Progenitor cell of endocrine pancreas (in vitro differentiated cells): ENCODE measurements around the gene ADGRA3. TPM values are rescaled to one million over a fixed set of nuclear protein-coding genes. Genes with fewer than 3 reads are reported as not detected.

ENCODE experiments used
- DNase-seq: peaks from one replicate; pipeline ENCODE4 v3.0.0; 2021; ENCODE audit warnings: low spot score; ENCODE audit not compliant: unreplicated experiment
- H3K27ac Mint-ChIP-seq: 2 replicates; pipeline ENCODE4 v1.8.0; 2021; ENCODE audit warnings: mild to moderate bottlenecking, moderate library complexity, mixed read lengths
- H3K27me3 Mint-ChIP-seq: 2 replicates; pipeline ENCODE4 v1.8.0; 2021; ENCODE audit warnings: mixed read lengths
- H3K36me3 Mint-ChIP-seq: 2 replicates; pipeline ENCODE4 v1.8.0; 2022; ENCODE audit warnings: mixed read lengths; ENCODE audit not compliant: insufficient read depth
- H3K4me1 Mint-ChIP-seq: 2 replicates; pipeline ENCODE4 v1.8.0; 2021; ENCODE audit warnings: low read depth, mixed read lengths
- H3K4me3 Mint-ChIP-seq: 2 replicates; pipeline ENCODE4 v1.8.0; 2021; ENCODE audit warnings: low read depth, mild to moderate bottlenecking, moderate library complexity, mixed read lengths
- H3K9me3 Mint-ChIP-seq: 2 replicates; pipeline ENCODE4 v1.8.0; 2021; ENCODE audit warnings: low read depth, mixed read lengths
- total RNA-seq: library from RNA; stranded (reverse); gene quantifications from 2 replicates; pipeline ENCODE4 v1.2.1, GENCODE V29; 2021
- TF ChIP-seq, protein P1 (sequence below): fragments of 200-600 bp; sonication (generic); IDR thresholded peaks from one replicate; pipeline ENCODE4 v1.5.0; 2021; ENCODE audit warnings: antibody characterized with exemption, mild to moderate bottlenecking; ENCODE audit not compliant: unreplicated experiment

ADGRA3 gene
- total RNA-seq, 1 donor from 2014 or later: 127 TPM

GRCh38 chr4:22496165-22496813 lies 19.6 kb downstream of the ADGRA3 start:
- Mint-ChIP-seq H3K4me1 (peaks cover 32% of the 10 kb centered on the region), H3K9me3 (peaks cover 11% of the 10 kb centered on the region), H3K4me3 (no peak overlapping the region), H3K27ac (no peak overlapping the region), H3K27me3 (no peaks in the 10 kb centered on the region), H3K36me3 (peaks cover 12% of the 10 kb centered on the region)
- no peak for DNase-seq
- TF ChIP-seq, protein P1, sequence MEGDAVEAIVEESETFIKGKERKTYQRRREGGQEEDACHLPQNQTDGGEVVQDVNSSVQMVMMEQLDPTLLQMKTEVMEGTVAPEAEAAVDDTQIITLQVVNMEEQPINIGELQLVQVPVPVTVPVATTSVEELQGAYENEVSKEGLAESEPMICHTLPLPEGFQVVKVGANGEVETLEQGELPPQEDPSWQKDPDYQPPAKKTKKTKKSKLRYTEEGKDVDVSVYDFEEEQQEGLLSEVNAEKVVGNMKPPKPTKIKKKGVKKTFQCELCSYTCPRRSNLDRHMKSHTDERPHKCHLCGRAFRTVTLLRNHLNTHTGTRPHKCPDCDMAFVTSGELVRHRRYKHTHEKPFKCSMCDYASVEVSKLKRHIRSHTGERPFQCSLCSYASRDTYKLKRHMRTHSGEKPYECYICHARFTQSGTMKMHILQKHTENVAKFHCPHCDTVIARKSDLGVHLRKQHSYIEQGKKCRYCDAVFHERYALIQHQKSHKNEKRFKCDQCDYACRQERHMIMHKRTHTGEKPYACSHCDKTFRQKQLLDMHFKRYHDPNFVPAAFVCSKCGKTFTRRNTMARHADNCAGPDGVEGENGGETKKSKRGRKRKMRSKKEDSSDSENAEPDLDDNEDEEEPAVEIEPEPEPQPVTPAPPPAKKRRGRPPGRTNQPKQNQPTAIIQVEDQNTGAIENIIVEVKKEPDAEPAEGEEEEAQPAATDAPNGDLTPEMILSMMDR: no peak

DNA sequence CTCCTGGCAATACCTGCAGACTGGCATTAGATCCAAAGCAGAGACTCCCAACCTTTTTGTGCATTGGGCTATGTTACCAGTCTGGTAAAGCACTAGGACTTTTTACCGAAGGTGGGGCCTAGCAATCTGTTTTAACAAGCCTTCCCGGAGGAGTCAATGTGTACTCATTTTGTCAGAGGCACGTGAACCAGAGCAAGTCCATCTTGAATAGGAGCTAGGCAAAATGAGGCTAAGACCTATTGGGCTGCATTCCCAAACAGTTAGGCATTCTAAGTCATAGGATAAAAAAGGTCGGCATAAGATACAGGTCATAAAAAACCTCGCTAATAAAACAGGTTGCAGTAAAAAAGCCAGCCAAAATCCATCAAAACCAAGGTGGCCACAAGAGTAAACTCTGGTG lies 22.3 kb downstream of the ADGRA3 start:
- Mint-ChIP-seq H3K4me1 (peaks cover 46% of the 10 kb centered on the region), H3K4me3 (no peak overlapping the region), H3K27me3 (no peaks in the 10 kb centered on the region), H3K9me3 (peaks cover 16% of the 10 kb centered on the region), H3K27ac (no peak overlapping the region), H3K36me3 (peaks cover 18% of the 10 kb centered on the region)
- no peak for DNase-seq
- TF ChIP-seq, protein P1: no peak

DNA sequence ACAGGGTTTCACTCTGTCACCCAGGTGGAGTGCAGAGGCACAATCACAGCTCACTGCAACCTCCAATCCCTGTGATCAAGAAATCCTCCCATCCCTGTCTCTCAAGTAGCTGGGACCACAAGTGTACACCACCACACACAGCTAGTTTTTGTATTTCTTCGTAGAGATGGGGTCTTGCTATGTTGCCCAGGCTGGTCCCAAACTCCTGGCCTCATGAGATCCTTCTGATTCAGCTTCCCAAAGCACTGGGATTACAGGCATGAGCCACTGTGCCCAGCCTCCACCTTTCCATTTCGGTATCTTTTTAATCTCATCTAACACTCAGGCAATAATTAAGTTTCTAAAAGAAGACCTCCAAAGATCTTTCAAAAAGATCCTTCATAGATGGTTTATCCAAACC lies 22.9 kb downstream of the ADGRA3 start:
- H3K27ac Mint-ChIP-seq: no peak overlapping the region
- DNase-seq: no peak
- TF ChIP-seq, protein P1: no peak
- H3K4me3 Mint-ChIP-seq: no peak overlapping the region
- H3K27me3 Mint-ChIP-seq: no peaks in the 10 kb centered on the region
- H3K9me3 Mint-ChIP-seq: peaks cover 16% of the 10 kb centered on the region
- H3K36me3 Mint-ChIP-seq: peaks cover 19% of the 10 kb centered on the region
- peaks cover 50% of the 10 kb centered on the region for H3K4me1 Mint-ChIP-seq

- H3K4me1 Mint-ChIP-seq: peaks cover 53% of the 10 kb centered on the region
Measured at GRCh38 chr4:22491939-22492338, 23.9 kb downstream of the ADGRA3 start.

DNA sequence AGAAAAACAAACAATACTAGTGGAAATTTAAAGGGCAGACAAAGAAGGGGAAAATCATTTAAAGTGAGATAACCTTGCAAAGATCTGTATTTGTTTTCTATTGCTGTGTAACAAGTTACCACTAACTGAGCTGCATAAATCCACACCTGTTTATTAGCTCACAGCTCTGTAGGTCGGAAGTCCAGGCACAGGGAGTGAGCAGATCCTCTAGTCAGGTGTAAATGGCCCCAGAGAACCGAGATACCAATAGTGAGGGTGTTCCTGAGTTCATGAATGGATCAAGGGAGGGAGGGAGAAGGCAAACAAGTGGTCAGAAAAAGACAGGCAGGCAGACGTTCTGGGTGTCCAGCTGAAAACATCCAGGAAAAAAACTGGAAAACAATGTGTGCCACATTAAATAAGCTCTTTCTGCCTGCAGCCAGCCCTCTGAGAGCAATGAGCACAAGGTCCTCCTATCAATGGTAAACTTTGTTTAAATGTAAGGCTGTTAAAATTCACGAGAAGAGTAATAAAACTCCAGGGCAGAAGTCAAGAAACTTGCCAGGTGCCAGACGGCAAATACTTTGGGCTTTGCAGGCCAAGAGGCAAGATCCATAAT lies 25.0 kb downstream of the ADGRA3 start:
- peaks cover 12% of the 10 kb centered on the region for H3K36me3 Mint-ChIP-seq
- peaks cover 60% of the 10 kb centered on the region for H3K4me1 Mint-ChIP-seq
- peaks cover 12% of the 10 kb centered on the region for H3K9me3 Mint-ChIP-seq
- DNase-seq: no peak
- no peak overlapping the region for H3K4me3 Mint-ChIP-seq
- H3K27ac Mint-ChIP-seq: peak overlapping the region; percentile 84
- TF ChIP-seq, protein P1: no peak
- H3K27me3 Mint-ChIP-seq: no peaks in the 10 kb centered on the region

More at GRCh38 chr4:22491939-22492338, 23.9 kb downstream of the ADGRA3 start:
- TF ChIP-seq, protein P1: no peak
- H3K27ac Mint-ChIP-seq: peak overlapping the region; percentile 47
- no peak for DNase-seq
- peaks cover 16% of the 10 kb centered on the region for H3K9me3 Mint-ChIP-seq
- H3K27me3 Mint-ChIP-seq: no peaks in the 10 kb centered on the region
- H3K4me3 Mint-ChIP-seq: no peak overlapping the region
- peaks cover 18% of the 10 kb centered on the region for H3K36me3 Mint-ChIP-seq
